GM19239 (cell line): ENCODE measurements around the gene DPP6.

ENCODE experiments used
- DNase-seq: peaks from one replicate; pipeline ENCODE4 v3.0.0; 2011; ENCODE audit warnings: low spot score; ENCODE audit not compliant: insufficient read length
- FAIRE-seq: peaks from 2 replicates; lab custom pipeline; 2011; peaks lifted over from hg19 to GRCh38; lab: Jason Lieb, UNC

The DPP6 gene

DNA sequence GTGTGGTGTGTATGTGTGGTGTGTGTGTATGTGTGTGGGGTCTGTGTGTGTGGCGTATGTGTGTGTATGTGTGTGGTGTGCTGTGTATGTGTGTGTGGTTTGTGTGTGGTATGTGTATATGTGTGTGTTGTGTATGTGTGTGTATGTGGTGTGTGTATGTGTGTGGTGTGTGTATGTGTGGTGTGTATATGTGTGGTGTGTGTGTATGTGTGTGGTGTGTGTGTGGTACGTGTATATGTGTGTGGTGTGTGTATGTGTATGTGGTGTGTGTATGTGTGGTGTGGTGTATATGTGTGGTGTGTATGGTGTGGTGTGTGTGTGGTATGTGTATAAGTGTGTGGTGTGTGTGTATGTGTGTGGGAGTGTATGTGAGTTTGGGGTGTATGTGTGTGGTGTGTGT lies 522.0 kb downstream of the DPP6 start:
- no peak for DNase-seq
- no peak for FAIRE-seq

DNA sequence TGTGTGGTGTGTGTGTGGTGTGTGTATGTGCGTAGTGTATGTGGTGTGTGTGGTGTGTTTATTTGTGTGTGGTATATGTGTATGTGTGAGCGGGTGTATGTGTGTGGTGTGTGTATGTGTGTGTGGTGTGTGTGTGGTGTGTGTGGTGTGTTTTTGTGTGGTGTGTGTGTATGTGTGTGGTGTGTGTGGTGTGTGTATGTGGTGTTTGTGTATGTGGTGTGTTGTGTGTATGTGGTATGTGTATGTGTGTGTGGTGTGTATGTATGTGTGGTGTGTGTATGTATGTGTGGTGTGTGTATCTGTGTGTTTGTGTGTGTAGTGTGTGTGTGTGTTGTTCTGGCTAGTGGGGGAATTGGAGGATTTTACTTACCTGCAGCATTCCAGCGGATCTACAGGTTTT lies 523.3 kb downstream of the DPP6 start:
- no peak for FAIRE-seq
- no peak for DNase-seq

DNA sequence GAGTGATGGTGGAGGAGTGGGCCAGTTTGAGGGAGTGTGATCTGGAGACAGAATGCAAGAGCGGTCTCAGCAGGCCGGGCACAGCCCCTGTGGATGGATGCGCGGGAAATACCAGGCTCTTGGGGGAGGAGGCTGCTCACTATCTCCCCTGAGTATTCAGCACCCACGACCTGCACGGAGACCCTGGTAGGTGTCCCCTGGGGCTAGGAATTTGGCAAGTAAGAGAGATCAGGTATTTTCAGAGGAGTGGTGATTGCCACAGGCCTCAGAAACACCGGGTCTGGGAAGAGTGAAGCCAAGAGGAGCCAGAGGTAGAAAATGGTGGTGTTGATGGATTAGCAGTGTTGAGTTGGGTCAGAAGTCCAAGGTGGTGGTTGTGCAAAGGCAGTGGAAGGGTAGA lies 524.4 kb downstream of the DPP6 start:
- FAIRE-seq: no peak
- DNase-seq: no peak

DNA sequence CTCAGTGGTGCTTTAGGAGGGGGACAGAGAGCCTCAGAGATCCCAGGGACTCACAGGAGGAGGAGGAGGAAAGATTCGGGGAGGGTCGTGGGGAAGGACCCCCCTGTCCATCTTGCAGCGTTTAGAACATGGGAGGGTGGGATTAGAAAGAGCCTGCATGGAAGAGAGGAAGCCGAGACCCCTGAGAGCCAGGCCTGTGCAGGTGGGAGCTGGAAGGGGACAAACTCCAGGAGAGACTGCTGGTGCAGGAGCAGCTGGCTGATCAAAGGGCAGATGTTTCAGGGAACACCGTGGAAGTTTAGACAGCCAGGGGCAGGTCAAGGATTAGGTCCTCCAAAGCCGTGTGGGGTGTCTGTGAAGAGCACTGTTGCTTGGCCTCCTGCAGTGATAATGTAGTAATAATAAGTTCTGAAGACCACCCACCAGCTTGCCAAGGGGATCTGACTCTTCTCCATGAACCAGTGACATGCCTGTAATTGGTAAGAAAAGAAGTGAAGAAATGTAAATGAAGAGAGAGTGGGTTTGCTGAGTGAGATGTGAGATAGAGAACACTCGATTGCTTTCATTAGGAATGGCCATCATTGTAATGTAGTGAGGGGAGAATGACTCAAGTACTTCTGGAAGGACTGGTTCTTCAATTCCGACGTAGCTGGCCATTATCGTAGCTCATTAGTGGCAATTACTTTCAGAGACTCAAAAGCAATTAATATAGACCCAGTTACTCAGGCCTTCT lies 525.1 kb downstream of the DPP6 start:
- no peak for DNase-seq
- no peak for FAIRE-seq

DNA sequence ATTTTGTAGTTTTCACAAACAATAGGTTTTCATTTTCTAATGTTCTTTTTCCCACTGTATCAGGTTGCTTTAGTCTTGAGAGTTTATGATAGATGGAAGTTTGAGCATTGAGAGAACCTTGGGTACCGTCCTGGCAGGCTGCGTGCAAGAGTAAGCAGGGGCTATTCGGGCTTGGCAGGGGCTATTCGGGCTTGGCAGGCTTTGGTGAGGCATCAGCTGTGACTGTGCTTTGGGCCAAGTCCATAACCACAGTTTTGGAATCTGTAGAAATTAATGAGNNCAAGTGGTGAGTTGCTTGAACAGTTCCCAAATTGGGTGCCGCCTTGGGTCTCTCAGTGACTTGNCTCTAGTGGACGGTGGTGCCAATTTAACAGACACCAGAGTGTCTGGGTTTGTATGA lies 526.1 kb downstream of the DPP6 start:
- no peak for FAIRE-seq

DNA sequence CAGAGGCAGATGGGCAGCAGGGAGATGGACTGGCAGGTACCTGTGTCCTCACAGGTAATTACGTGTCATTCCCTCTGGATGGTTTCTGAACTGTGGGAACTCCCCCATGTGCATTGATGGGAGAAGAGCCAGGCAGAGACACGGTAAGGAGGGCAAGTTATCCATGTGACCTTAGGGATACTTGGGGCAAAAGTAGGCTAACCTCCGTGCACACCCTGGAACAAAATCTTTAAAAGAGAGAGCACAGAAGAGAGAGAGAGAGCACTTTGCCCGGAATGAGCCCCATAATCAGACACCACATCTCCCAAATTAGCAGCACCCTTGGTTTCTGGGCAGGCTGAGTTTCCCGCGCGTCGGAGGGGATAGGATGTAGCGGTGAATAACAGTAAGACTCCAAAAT lies 527.5 kb downstream of the DPP6 start:
- FAIRE-seq (no peak), DNase-seq (no peak)

More for the DNA sequence above, 526.1 kb downstream of the DPP6 start:
- no peak for DNase-seq

DNA sequence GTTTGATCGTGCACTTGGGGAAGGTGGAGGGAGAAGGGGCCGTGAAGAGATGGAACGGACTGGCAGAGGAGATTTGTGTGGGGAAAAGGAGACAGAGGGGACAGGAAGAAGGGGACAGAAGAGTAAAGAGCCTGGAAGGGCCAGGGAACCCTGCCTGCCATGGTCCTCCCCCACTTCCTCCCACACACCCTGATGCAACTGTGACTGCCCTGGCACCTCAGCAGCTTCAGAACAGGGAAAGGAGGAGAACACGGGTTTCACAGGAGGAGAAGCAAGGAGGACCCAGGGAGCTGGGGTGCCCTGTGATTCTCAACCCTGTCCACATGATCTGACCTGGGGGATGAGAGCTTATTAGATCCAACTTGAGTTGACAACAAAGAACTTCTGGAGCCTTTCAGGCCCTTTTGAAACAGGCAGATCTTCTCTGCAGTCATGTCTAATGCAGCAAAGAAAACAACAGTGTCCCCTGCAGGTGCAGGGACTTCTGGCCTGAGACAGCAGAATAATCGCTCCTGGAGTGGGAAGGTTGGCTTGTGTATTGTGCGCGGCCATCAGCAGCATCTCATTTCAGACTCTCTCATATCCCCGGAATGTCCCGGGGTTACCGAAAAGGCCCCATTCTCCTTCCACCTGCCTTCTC lies 529.2 kb downstream of the DPP6 start:
- FAIRE-seq: no peak

DNA sequence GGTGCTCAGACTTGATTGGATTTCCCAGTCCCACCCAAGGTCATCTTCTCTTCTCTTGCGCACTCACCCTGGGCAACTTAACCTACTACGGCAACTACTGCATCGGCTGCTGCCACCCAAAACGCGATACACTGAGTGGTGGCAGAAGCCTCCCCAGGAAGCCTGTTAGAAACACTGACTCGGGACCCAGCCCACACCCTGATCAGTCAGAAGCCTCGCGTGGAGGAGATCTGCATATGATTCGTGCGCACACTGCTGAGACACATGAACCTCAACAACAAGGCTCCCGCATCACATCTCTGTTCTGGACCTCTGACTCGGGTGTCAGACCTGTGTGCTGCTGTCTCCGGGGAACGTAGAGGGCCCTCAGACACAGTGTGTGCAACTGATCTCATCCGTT lies 531.3 kb downstream of the DPP6 start:
- FAIRE-seq: no peak

More for the DNA sequence above, 529.2 kb downstream of the DPP6 start:
- no peak for DNase-seq

DNA sequence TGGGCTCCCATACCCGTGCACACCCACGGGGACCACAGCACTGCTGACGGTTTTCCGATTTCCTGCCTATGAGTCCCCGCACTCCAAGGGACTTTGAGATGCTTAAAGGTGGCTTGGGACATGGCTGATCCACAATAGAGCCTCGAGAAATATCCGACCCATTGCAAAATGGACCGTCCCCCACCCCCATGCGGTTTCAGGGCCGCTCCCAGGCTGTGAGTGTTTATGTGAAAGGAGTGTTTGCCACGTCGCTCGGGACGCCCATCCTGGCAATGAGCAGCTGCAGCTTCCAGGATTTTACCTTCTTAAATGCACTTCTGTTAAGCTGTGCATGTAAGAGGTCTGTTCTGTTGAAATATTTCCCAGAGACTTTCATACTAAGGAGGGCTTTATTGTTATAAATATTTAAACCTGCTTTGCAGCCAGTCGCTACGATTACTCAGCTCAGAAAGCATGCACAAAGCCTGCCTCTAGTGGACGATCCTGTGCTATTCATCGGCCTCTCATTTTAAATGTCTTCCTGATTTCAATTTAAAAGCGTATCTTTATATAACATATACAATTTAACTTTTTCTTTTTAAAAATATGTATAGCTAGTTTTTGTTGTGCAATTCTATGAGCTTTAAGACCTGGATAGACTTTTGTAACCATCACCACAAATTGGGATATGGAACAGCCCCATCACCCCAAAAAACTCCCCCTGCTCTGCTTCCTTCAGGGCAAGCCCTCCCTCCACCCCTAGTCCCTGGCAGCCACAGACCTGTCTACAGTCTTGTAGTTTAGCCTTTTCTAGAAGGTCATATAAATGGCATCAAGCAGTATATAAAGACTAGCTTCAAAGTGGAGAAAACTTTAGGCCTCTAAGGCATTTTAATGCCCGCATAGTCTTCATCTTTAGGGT lies 532.4 kb downstream of the DPP6 start:
- DNase-seq: no peak
- no peak for FAIRE-seq

More for the DNA sequence above, 531.3 kb downstream of the DPP6 start:
- DNase-seq: no peak

DNA sequence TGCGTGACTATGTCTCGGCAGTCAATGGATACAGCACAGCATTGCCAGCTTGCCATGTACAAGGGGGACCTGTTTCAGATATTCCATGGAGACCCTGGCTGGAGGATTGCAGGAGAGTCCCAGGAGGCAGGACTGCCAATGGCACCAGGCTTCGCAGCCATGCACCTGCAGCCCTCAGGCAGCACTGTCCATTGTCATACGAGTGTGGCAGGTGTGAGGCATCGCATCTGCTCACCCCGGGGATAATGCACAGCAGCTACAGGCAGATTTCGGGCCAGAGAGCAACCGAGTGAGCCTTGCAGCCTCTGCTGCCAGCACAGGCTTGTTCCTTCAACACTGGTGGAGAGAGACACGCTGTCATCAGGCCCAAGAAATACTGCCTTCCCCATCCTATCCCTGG lies 535.6 kb downstream of the DPP6 start:
- DNase-seq (no peak), FAIRE-seq (no peak)

DNA sequence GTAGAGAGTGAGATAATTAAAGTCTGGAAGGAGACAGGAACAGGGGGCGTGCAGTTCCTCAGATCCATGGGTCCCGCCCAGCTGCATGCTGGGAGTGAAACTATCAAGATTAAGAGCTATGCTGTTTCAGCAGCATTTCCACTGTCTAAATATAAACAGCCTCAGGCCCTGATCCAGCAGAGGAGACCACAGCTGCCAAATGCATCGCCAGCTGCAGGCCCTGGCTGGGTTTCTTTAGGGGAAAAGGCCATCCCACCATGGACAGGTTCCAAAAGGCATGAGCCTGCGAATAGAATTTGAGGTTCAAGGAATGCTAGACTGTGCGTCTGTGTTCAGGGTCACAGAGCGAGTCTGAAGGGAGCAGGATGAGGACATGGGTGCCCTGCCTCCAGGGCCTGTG lies 539.3 kb downstream of the DPP6 start:
- DNase-seq (no peak), FAIRE-seq (no peak)

DNA sequence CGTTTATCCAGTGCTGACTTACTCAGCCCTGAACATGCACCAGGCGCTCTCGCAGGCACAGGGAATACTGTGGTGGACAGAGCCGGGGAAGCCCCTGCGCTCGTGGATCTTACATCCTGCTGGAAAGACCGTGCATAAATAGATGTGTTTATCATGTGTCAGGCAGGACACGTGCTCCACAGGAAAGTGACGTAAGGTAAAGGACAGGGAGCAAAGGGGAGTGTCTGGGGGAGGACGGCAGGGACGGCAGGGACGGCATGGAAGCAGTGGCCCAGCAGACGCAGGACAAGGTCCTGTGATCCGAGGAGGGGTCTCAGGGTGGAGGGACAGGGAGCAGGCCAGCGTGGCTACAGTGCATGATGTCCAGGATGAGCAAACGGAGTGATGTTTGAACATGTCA lies 540.2 kb downstream of the DPP6 start:
- DNase-seq (no peak), FAIRE-seq (no peak)

DNA sequence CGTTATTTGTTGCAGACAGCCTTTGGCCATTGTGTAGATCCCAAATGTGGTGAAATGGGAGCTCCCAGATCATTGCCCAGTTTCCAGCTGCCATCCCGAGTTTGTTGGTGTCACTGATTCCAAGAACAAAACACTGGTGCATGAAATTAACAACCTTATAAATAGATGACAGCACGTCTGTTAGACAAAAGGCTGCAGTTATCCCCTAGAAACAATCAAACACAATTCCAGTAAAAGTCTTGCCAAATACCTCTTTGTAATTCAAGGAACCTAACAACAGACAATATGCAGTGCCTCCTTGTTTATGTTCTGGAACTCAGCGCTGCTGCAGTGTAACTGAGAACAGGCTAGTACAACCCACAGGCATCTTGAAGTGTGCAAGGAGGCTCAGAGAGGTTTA lies 546.2 kb downstream of the DPP6 start:
- no peak for DNase-seq
- no peak for FAIRE-seq

DNA sequence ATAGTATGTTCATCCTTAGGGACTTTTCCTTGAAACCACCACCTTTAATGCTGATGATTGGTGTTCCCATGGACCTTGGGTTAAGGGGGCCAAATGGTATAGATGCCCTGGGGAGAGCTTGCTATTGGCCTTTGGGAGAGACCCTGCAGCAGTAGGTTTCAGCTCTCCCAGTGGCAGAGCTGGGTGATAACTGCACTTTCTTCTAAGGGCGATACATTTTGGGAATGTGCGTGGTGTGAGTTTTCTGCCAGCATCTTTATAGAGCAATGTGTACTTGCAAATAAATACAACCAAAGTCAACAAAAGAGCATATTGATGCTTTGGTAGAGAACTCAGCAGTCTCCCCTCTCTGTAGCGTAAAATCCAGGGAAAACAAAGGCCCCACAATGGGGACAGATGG lies 546.7 kb downstream of the DPP6 start:
- FAIRE-seq (no peak), DNase-seq (no peak)

DNA sequence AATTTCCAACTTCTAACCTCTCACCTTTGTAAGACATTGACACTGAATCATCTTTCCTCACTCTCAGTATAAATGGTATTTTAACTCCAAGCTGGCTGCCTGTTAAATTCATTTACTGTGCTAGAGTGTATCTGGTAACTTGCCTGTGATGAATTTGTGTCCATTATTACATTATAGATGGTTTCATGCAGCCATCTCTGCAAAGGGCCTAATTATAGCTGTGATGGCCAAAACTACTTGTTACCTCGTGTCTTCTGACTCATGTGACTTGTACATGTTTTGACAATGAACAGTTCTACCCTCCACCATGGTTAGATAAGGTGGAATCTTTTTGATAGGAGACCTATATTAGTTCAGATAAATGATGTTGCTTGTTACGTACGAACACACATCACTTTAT lies 558.7 kb downstream of the DPP6 start:
- DNase-seq (no peak), FAIRE-seq (no peak)

DNA sequence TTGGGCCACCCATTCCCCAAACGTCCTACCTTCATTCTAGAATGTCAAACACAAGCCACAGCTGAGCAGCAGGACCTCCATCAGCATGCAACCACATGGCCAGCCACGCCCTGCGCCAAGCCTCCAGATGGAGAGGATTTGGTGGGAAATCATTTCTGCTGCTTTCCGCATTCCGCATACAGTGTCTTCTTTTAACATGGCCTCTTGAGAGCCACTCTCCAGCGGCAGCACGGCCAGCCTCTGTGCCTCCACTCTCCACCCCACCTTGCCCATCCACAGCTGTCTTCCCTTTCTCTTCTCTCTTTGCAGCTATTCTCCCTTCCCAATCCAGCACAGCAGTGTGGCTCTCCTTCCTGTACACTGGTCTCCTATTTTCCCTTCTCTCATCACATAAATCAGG lies 561.6 kb downstream of the DPP6 start:
- no peak for FAIRE-seq
- DNase-seq: no peak

DNA sequence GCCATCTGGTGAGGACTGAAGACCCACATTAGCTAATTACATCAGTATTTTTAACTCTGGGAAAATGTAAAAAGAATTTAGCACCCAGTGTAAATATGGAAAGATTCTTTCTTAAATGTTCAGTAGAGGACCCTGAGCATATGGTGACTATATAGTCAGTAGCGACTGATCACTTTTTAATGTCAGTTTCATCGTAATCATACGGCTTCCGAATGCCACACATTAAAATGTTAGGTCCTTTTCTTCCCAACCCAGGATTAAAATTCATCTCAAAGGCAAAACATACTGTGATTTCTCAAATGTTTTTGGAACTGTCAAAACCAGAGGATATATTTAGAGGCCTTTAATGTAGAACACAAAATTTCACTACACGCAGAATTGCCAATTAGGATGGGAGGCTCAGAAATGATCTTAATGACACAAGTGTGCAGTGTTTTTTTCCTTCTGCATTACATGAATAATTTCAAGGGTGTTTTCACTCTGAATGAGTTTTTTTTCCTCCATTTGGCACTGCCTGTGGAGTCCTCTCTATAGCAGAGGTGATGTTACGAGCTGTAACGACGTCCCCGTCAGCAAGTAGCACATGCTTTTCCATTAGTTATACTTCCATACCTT lies 568.0 kb downstream of the DPP6 start:
- FAIRE-seq (no peak), DNase-seq (no peak)

DNA sequence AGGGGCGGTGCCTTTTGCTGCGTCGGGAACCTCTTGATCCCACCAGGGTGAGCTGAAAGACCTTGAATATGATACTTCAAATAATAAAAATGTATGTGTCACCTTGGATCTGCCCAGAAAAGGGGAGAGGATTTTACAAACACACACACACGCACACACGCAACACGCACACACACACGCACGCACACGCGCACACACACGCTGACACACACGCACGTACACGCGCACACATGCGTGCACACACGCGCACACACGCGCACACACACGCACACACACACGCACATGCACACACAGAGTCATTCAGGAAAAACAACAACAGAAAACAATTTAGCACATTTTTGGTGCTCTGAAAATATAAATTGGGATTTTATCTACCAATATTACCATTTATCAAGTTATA lies 571.2 kb downstream of the DPP6 start:
- DNase-seq (no peak), FAIRE-seq (no peak)

DNA sequence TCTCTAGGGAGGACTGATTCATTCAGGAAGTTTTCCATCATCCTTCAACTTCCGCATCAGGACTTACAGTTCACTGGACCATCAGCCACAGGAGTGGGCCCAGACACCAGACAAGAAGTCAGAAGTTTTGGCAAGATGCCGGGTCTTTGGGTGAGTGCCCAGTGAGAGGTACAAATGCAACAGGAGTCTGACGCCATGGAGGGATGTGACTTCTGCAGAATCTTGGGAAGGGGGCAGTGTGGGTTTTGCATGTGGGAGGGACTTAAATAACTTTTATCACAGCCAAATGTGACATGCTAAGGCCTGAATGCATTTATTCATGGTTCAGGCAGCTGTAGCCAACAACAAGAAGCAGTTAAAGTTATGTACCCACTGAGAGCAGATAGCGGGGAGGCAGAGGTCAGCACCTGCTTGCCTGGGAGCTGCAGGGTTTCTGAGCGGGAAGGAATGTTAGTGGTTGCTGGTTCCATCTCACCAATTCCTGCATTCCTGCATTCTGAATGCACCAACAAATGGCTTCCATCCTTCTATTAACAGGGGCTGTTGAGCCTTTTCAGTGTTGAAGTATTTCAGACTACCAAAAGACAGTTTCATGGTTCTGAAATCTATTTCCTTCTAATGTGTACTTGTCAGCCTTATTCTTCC lies 575.6 kb downstream of the DPP6 start:
- DNase-seq (no peak), FAIRE-seq (no peak)

DNA sequence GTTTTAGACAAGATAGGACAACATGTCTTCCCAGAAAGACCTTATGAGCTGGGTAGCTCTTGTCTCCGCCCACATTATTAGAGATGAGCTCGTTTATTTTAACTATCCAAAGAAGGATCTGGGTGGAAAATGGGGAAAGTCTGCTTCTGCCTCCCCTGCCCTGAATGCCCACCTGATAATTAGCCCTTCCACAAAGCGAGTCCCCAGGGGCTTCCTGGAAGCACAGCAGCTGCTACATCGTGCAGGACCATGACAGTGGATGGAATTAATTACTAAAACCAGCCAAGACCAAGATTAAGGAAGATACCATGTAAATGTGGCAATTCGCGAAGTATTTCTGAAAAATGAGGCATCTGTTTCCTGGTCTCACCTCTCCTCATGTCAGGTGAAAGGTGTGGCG lies 576.4 kb downstream of the DPP6 start:
- DNase-seq (no peak), FAIRE-seq (no peak)
